Measurements from ENCODE around the gene PLAAT4. TPM values are rescaled to one million over a fixed set of nuclear protein-coding genes. Genes with fewer than 3 reads are reported as not detected.
A peak's percentile ranks its signal among the peaks of the same experiment; 100 is the strongest.

The PLAAT4 gene
- polyA plus RNA-seq, 2 of the 4 experiments (the other 2 are of a cell fraction) = 0.74 to 1.6 TPM

DNA sequence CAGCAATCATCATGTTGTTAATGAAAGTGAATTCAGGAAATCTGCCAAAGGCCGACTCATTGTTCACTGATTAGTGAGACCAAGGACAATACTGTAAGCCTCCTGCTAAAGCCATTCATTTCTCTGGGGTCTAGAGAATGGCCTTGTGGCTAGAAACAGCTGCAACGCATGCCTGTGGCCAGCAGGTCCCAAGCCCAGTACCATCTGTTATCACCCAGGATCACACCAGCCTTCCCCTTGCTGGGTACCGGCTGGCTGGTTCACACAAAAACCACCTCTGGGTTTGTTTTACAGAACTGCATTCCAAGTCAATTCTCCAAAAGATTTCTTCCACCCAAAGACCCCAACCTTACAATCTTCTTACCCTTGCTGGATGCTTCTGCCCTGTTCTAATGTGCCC is 46.7 kb upstream of the PLAAT4 start:
- H3K4me2 ChIP-seq = no peak overlapping the region
- POLR2A ChIA-PET = no interaction called here
- ATAC-seq (0 out of 6 replicates have a peak, but pooled peaks of 1 of the 2 experiments have one; percentile 24), DNase-seq (ENCODE audit: low read depth in 1 of 2, low spot score in 1 of 2) (no peak), FAIRE-seq (no peak)
- H3K9me3 ChIP-seq = peaks cover 10% of the 10 kb centered on the region; the same call in 1 of the 3 replicates
- H3K27ac ChIP-seq = no peak overlapping the region
- 77% methylated on average over 3 of the region's 3 CpGs for WGBS (ENCODE audit: missing lambda C conversion rate)
- H3K4me3 ChIP-seq = no peak overlapping the region
- CTCF ChIA-PET = interaction anchor here (1.2 to 4.7 kb wide), 2 partner anchors 11 to 147 kb away, joined by 3 to 40 read pairs; no protein-coding TSS in a partner anchor
- H3K4me1 ChIP-seq = no peaks in the 10 kb centered on the region
- TF ChIP-seq POLR2AphosphoS2 (conservative IDR thresholded peaks at IDR 0.05; ENCODE audit: low read length) (no peak), CHD2 (IDR thresholded peaks at IDR 0.05; ENCODE audit: low read length, partially characterized antibody) (no peak), ATOH8 (CRISPR knock-in tag; IDR thresholded peaks at IDR 0.05; ENCODE audit: low read depth) (no peak), CTCF (IDR thresholded peaks at IDR 0.05) (no peak), CEBPB (IDR thresholded peaks at IDR 0.05) (no peak), ESRRA (IDR thresholded peaks at IDR 0.05; ENCODE audit: borderline replicate concordance, low read length) (no peak), JUNB (IDR thresholded peaks at IDR 0.05) (no peak), EHF (CRISPR knock-in tag; IDR thresholded peaks at IDR 0.05) (no peak), HDAC2 (IDR thresholded peaks at IDR 0.05) (no peak), KDM5A (IDR thresholded peaks at IDR 0.05) (no peak), BHLHE40 (IDR thresholded peaks at IDR 0.05; ENCODE audit: low read depth, low read length) (no peak), SMC3 (IDR thresholded peaks at IDR 0.05) (no peak), POLR2A (IDR thresholded peaks at IDR 0.05; ENCODE audit: low read length) (no peak), RARB (CRISPR knock-in tag; IDR thresholded peaks at IDR 0.05) (no peak), MAFK (IDR thresholded peaks at IDR 0.05; ENCODE audit: partially characterized antibody) (no peak), EHMT2 (IDR thresholded peaks at IDR 0.05; ENCODE audit: low read depth) (no peak), ZNF302 (CRISPR knock-in tag; IDR thresholded peaks at IDR 0.05) (no peak), HOXB13 (CRISPR knock-in tag; IDR thresholded peaks at IDR 0.05; ENCODE audit: low read depth) (no peak)
- TF ChIP-seq, protein P1, sequence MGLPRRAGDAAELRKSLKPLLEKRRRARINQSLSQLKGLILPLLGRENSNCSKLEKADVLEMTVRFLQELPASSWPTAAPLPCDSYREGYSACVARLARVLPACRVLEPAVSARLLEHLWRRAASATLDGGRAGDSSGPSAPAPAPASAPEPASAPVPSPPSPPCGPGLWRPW (IDR thresholded peaks at IDR 0.05) = no peak
- TF ChIP-seq, protein P2, sequence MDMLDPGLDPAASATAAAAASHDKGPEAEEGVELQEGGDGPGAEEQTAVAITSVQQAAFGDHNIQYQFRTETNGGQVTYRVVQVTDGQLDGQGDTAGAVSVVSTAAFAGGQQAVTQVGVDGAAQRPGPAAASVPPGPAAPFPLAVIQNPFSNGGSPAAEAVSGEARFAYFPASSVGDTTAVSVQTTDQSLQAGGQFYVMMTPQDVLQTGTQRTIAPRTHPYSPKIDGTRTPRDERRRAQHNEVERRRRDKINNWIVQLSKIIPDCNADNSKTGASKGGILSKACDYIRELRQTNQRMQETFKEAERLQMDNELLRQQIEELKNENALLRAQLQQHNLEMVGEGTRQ (IDR thresholded peaks at IDR 0.05) = no peak

DNA sequence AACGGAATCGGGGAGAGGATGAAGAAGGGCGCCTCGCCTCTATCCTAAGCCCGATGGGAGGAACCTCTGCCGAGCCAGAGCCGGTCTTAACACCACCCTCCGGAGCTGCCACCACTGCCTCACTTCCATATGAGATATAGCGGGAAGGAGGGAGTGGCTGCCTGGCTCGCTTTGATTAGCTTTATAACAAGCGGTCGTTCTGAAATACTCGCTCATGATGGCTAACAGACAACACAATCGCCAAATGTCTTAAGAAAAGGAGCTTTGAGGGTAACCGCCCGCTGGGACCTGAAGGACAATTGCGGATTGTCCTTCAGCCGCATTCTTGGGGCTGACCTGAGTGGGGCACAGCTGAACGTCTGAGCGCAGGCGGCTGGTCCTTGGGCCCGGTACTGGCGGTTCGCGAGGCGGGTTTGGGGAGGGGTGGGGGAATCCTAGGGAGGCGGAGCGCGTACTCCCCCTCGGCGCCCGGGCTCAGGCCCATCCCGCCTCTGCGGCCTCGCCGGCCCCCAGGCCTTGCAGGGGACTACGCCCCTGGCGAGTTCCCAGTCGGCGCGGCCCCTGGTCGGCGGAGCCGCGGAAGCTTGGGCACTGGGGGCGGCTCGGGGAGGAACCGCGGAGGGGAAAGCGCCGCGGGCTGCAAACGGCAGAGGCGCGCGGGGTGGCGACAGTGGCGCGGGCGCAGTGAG is 45.9 kb upstream of the PLAAT4 start, which contains the start of gene PLAAT5:
PLAAT5 (minus strand) TSS at position 617 of the 689 bp plus-strand sequence; CDS start at position 484, 133 bp downstream.
- POLR2A ChIA-PET = no interaction called here
- no peak for DNase-seq (ENCODE audit: low read depth in 1 of 2, low spot score in 1 of 2)
- peaks cover 5% of the 10 kb centered on the region; the same call in 1 of the 3 replicates for H3K9me3 ChIP-seq
- no peak within 1 kb of the TSS for H3K27ac ChIP-seq
- H3K4me1 ChIP-seq = no peaks in the 10 kb centered on the region
- WGBS (ENCODE audit: missing lambda C conversion rate) = 93% methylated on average over 50 of the region's 60 CpGs
- CTCF ChIA-PET = interaction anchor here (4.7 kb wide), 1 partner anchor 12 kb away, joined by 40 read pairs; no protein-coding TSS in a partner anchor
- H3K4me2 ChIP-seq = no peak within 1 kb of the TSS
- no peak within 1 kb of the TSS for H3K4me3 ChIP-seq
- FAIRE-seq = no peak
- no peak for ATAC-seq
- TF ChIP-seq EHF (CRISPR knock-in tag; IDR thresholded peaks at IDR 0.05) (no peak), E2F6 (IDR thresholded peaks at IDR 0.05; ENCODE audit: borderline replicate concordance, low read depth) (no peak), NPAS2 (CRISPR knock-in tag; IDR thresholded peaks at IDR 0.05; ENCODE audit: borderline replicate concordance) (no peak), FOXS1 (CRISPR knock-in tag; IDR thresholded peaks at IDR 0.05) (no peak), MAZ (IDR thresholded peaks at IDR 0.05; ENCODE audit: borderline replicate concordance, low read depth, low read length) (no peak), MYC (IDR thresholded peaks at IDR 0.05; ENCODE audit: borderline replicate concordance, low read length) (no peak), POLR2AphosphoS2 (conservative IDR thresholded peaks at IDR 0.05; ENCODE audit: low read length) (no peak), NFE2L2 (conservative IDR thresholded peaks at IDR 0.05; ENCODE audit: low read length) (no peak), HDAC2 (IDR thresholded peaks at IDR 0.05) (no peak), EHMT2 (IDR thresholded peaks at IDR 0.05; ENCODE audit: low read depth) (no peak), HOXB13 (CRISPR knock-in tag; IDR thresholded peaks at IDR 0.05; ENCODE audit: low read depth) (no peak), ATOH8 (CRISPR knock-in tag; IDR thresholded peaks at IDR 0.05; ENCODE audit: low read depth) (no peak), GATA3 (IDR thresholded peaks at IDR 0.05; ENCODE audit: borderline replicate concordance) (no peak), SREBF2 (IDR thresholded peaks at IDR 0.05) (no peak), BCL3 (IDR thresholded peaks at IDR 0.05) (no peak)
- TF ChIP-seq, protein P3, sequence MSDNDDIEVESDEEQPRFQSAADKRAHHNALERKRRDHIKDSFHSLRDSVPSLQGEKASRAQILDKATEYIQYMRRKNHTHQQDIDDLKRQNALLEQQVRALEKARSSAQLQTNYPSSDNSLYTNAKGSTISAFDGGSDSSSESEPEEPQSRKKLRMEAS (IDR thresholded peaks at IDR 0.05) = no peak
